Activated naive CD4-positive, alpha-beta T cell treated with anti-CD3 and anti-CD28 coated beads, Interleukin-2, amount 50 U/mL, for 24 hours (primary cell): Measurements from ENCODE around the gene SERP1.

Source experiments
- H3K27ac Mint-ChIP-seq: one replicate; pipeline ENCODE4 v1.8.0; 2021; ENCODE audit warnings: mild to moderate bottlenecking, mixed read lengths
- H3K27me3 Mint-ChIP-seq: one replicate; pipeline ENCODE4 v1.8.0; 2021; ENCODE audit warnings: mixed read lengths
- H3K36me3 Mint-ChIP-seq: one replicate; pipeline ENCODE4 v1.8.0; 2021; ENCODE audit warnings: mixed read lengths
- H3K4me1 Mint-ChIP-seq: one replicate; pipeline ENCODE4 v1.8.0; 2021; ENCODE audit warnings: mixed read lengths
- H3K4me3 Mint-ChIP-seq: one replicate; pipeline ENCODE4 v1.8.0; 2021; ENCODE audit warnings: mild to moderate bottlenecking, mixed read lengths
- H3K9me3 Mint-ChIP-seq: one replicate; pipeline ENCODE4 v1.8.0; 2021; ENCODE audit warnings: mixed read lengths

Gene SERP1

GRCh38 chr3:150545419-150546225 lies 674 bp downstream of the SERP1 start:
- Mint-ChIP-seq H3K9me3 (no peaks in the 10 kb centered on the region), H3K4me1 (peaks cover 68% of the 10 kb centered on the region), H3K27ac (peak overlapping the region; percentile 99), H3K27me3 (no peaks in the 10 kb centered on the region), H3K4me3 (peak overlapping the region; percentile 98), H3K36me3 (peaks cover 18% of the 10 kb centered on the region)

GRCh38 chr3:150544726-150545125 lies 1.6 kb downstream of the SERP1 start:
- no peaks in the 10 kb centered on the region for H3K9me3 Mint-ChIP-seq
- peaks cover 18% of the 10 kb centered on the region for H3K36me3 Mint-ChIP-seq
- H3K27me3 Mint-ChIP-seq = no peaks in the 10 kb centered on the region
- peaks cover 64% of the 10 kb centered on the region for H3K4me1 Mint-ChIP-seq
- H3K27ac Mint-ChIP-seq = peak overlapping the region; percentile 65
- peak overlapping the region; percentile 98 for H3K4me3 Mint-ChIP-seq

- H3K9me3 Mint-ChIP-seq = no peaks in the 10 kb centered on the region
- peaks cover 18% of the 10 kb centered on the region for H3K36me3 Mint-ChIP-seq
- peak overlapping the region; percentile 65 for H3K27ac Mint-ChIP-seq
- H3K4me1 Mint-ChIP-seq = peaks cover 63% of the 10 kb centered on the region
- no peaks in the 10 kb centered on the region for H3K27me3 Mint-ChIP-seq
- peak overlapping the region; percentile 98 for H3K4me3 Mint-ChIP-seq
Measured at GRCh38 chr3:150544041-150544440, 2.3 kb downstream of the SERP1 start.

GRCh38 chr3:150543531-150543930 lies 2.8 kb downstream of the SERP1 start:
- H3K36me3 Mint-ChIP-seq = peaks cover 18% of the 10 kb centered on the region

GRCh38 chr3:150543128-150543527 lies 3.2 kb downstream of the SERP1 start:
- no peaks in the 10 kb centered on the region for H3K27me3 Mint-ChIP-seq
- peak overlapping the region; percentile 66 for H3K27ac Mint-ChIP-seq
- H3K36me3 Mint-ChIP-seq = peaks cover 15% of the 10 kb centered on the region
- peak overlapping the region; percentile 98 for H3K4me3 Mint-ChIP-seq
- no peaks in the 10 kb centered on the region for H3K9me3 Mint-ChIP-seq
- peaks cover 55% of the 10 kb centered on the region for H3K4me1 Mint-ChIP-seq

More at GRCh38 chr3:150543531-150543930, 2.8 kb downstream of the SERP1 start:
- Mint-ChIP-seq H3K4me3 (peak overlapping the region; percentile 98), H3K27ac (peak overlapping the region; percentile 44), H3K27me3 (no peaks in the 10 kb centered on the region), H3K4me1 (peaks cover 60% of the 10 kb centered on the region), H3K9me3 (no peaks in the 10 kb centered on the region)

- H3K36me3 Mint-ChIP-seq = peaks cover 10% of the 10 kb centered on the region
- no peak overlapping the region for H3K4me3 Mint-ChIP-seq
- H3K27me3 Mint-ChIP-seq = no peaks in the 10 kb centered on the region
- H3K9me3 Mint-ChIP-seq = no peaks in the 10 kb centered on the region
- peaks cover 45% of the 10 kb centered on the region for H3K4me1 Mint-ChIP-seq
- peak overlapping the region; percentile 84 for H3K27ac Mint-ChIP-seq
Measured at GRCh38 chr3:150540991-150541390, 5.3 kb downstream of the SERP1 start.

- Mint-ChIP-seq H3K4me3 (no peak overlapping the region), H3K36me3 (peaks cover 7% of the 10 kb centered on the region), H3K27ac (no peak overlapping the region), H3K4me1 (peaks cover 45% of the 10 kb centered on the region), H3K9me3 (no peaks in the 10 kb centered on the region), H3K27me3 (no peaks in the 10 kb centered on the region)
Measured at GRCh38 chr3:150540297-150540696, 6.0 kb downstream of the SERP1 start.

- no peak overlapping the region for H3K4me3 Mint-ChIP-seq
Measured at GRCh38 chr3:150538324-150539208, 7.7 kb downstream of the SERP1 start.

GRCh38 chr3:150535204-150535603 lies 11.1 kb downstream of the SERP1 start:
- Mint-ChIP-seq H3K27ac (no peak overlapping the region), H3K36me3 (no peaks in the 10 kb centered on the region), H3K4me1 (peaks cover 11% of the 10 kb centered on the region), H3K9me3 (no peaks in the 10 kb centered on the region), H3K4me3 (no peak overlapping the region), H3K27me3 (no peaks in the 10 kb centered on the region)

More at GRCh38 chr3:150538324-150539208, 7.7 kb downstream of the SERP1 start:
- Mint-ChIP-seq H3K4me1 (peaks cover 31% of the 10 kb centered on the region), H3K27me3 (no peaks in the 10 kb centered on the region), H3K36me3 (no peaks in the 10 kb centered on the region), H3K27ac (no peak overlapping the region), H3K9me3 (no peaks in the 10 kb centered on the region)

GRCh38 chr3:150531775-150532174 lies 14.5 kb downstream of the SERP1 start:
- Mint-ChIP-seq H3K4me3 (no peak overlapping the region), H3K36me3 (no peaks in the 10 kb centered on the region), H3K27ac (peak overlapping the region; percentile 26), H3K27me3 (no peaks in the 10 kb centered on the region), H3K4me1 (peaks cover 7% of the 10 kb centered on the region), H3K9me3 (no peaks in the 10 kb centered on the region)

GRCh38 chr3:150528354-150528797 lies 17.9 kb downstream of the SERP1 start:
- no peak overlapping the region for H3K27ac Mint-ChIP-seq
- no peaks in the 10 kb centered on the region for H3K27me3 Mint-ChIP-seq
- H3K4me1 Mint-ChIP-seq = peaks cover 7% of the 10 kb centered on the region
- H3K9me3 Mint-ChIP-seq = no peaks in the 10 kb centered on the region
- H3K4me3 Mint-ChIP-seq = no peak overlapping the region
- H3K36me3 Mint-ChIP-seq = no peaks in the 10 kb centered on the region

GRCh38 chr3:150527464-150528255 lies 18.6 kb downstream of the SERP1 start:
- no peak overlapping the region for H3K27ac Mint-ChIP-seq
- H3K36me3 Mint-ChIP-seq = no peaks in the 10 kb centered on the region
- H3K9me3 Mint-ChIP-seq = no peaks in the 10 kb centered on the region
- no peaks in the 10 kb centered on the region for H3K27me3 Mint-ChIP-seq
- H3K4me3 Mint-ChIP-seq = no peak overlapping the region
- H3K4me1 Mint-ChIP-seq = peaks cover 7% of the 10 kb centered on the region

GRCh38 chr3:150523538-150523937 lies 22.8 kb downstream of the SERP1 start:
- Mint-ChIP-seq H3K36me3 (no peaks in the 10 kb centered on the region), H3K9me3 (no peaks in the 10 kb centered on the region), H3K27ac (no peak overlapping the region), H3K27me3 (no peaks in the 10 kb centered on the region), H3K4me1 (no peaks in the 10 kb centered on the region), H3K4me3 (no peak overlapping the region)

- peaks cover 3% of the 10 kb centered on the region for H3K36me3 Mint-ChIP-seq
- no peaks in the 10 kb centered on the region for H3K9me3 Mint-ChIP-seq
- H3K4me3 Mint-ChIP-seq = no peak overlapping the region
- no peak overlapping the region for H3K27ac Mint-ChIP-seq
- no peaks in the 10 kb centered on the region for H3K27me3 Mint-ChIP-seq
- no peaks in the 10 kb centered on the region for H3K4me1 Mint-ChIP-seq
Measured at GRCh38 chr3:150521463-150521862, 24.8 kb downstream of the SERP1 start.

GRCh38 chr3:150520408-150520807 lies 25.9 kb downstream of the SERP1 start:
- no peaks in the 10 kb centered on the region for H3K9me3 Mint-ChIP-seq
- H3K27me3 Mint-ChIP-seq = no peaks in the 10 kb centered on the region
- H3K4me3 Mint-ChIP-seq = no peak overlapping the region
- no peak overlapping the region for H3K27ac Mint-ChIP-seq
- no peaks in the 10 kb centered on the region for H3K4me1 Mint-ChIP-seq
- peaks cover 3% of the 10 kb centered on the region for H3K36me3 Mint-ChIP-seq
